Glutamatergic neuron (in vitro differentiated cells): ENCODE data around the gene HTR1A. TPM values are rescaled to one million over a fixed set of nuclear protein-coding genes. Genes with fewer than 3 reads are reported as not detected.

Experiments used
- DNase-seq: peaks from one replicate; pipeline ENCODE4 v3.0.0; 2022
- H3K27ac Mint-ChIP-seq: one replicate; pipeline ENCODE4 v1.8.0; 2020; ENCODE audit warnings: mild to moderate bottlenecking, mixed read lengths, inconsistent platforms; ENCODE audit not compliant: unreplicated experiment
- H3K27me3 Mint-ChIP-seq: one replicate; pipeline ENCODE4 v1.8.0; 2020; ENCODE audit warnings: mild to moderate bottlenecking, moderate library complexity, mixed read lengths, inconsistent platforms; ENCODE audit not compliant: unreplicated experiment
- H3K36me3 Mint-ChIP-seq: one replicate; pipeline ENCODE4 v1.8.0; 2020; ENCODE audit warnings: mild to moderate bottlenecking, mixed read lengths, inconsistent platforms; ENCODE audit not compliant: unreplicated experiment
- H3K4me1 Mint-ChIP-seq: one replicate; pipeline ENCODE4 v1.8.0; 2020; ENCODE audit warnings: mild to moderate bottlenecking, low read depth, mixed read lengths, inconsistent platforms; ENCODE audit not compliant: unreplicated experiment
- H3K4me3 Mint-ChIP-seq: one replicate; pipeline ENCODE4 v1.8.0; 2020; ENCODE audit warnings: mild to moderate bottlenecking, mixed read lengths, inconsistent platforms; ENCODE audit not compliant: unreplicated experiment
- H3K9me3 Mint-ChIP-seq: one replicate; pipeline ENCODE4 v1.8.0; 2020; ENCODE audit warnings: mild to moderate bottlenecking, moderate library complexity, mixed read lengths, inconsistent platforms; ENCODE audit not compliant: unreplicated experiment
- CTCF ChIP-seq: fragments of 200-600 bp; sonication (generic); IDR thresholded peaks from one replicate; pipeline ENCODE4 v1.5.0; 2021; ENCODE audit not compliant: partially characterized antibody, unreplicated experiment
- total RNA-seq: library from RNA; stranded (reverse); fragmentation: NEBNext Ultra II Directional; extraction: Animal tissue kit (Norgen Biotek cat#: 25700); gene quantifications from one replicate; pipeline ENCODE4 v1.2.1, GENCODE V29; 2021; ENCODE audit not compliant: unreplicated experiment

The HTR1A gene
- total RNA-seq, 1 donor from 2014 or later, result 1.2 TPM

- Mint-ChIP-seq H3K27me3 (peaks cover 17% of the 10 kb centered on the region), H3K4me1 (peaks cover 14% of the 10 kb centered on the region), H3K27ac (peak overlapping the region; percentile 16), H3K4me3 (peak overlapping the region; percentile 97), H3K9me3 (peaks cover 12% of the 10 kb centered on the region), H3K36me3 (no peaks in the 10 kb centered on the region)
- peak; percentile 21 for TF ChIP-seq CTCF
- DNase-seq, result peak; percentile 86
These were observed 2.9 kb downstream of the HTR1A start for GRCh38 chr5:63959177-63959982.

DNA sequence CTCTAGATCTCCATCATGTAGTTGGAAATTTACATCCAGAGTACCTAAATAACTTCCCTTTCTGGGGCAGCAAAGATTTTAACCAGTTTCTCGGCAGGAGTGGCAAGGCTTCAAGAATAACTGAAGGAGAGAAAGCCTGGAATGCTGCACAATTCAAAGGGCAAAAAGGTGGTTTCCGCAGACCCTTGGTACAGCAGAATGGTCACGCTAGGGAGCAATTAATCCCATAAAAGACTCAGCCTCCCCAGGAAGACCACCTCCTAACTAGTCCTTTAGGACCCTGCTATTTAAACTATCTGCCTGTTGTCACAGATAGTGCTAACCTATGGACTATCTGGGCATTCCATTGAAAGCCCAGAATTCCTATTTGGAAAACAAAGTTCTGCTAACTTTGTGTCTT lies 3.6 kb downstream of the HTR1A start:
- Mint-ChIP-seq H3K36me3 (no peaks in the 10 kb centered on the region), H3K4me3 (peak overlapping the region; percentile 97), H3K9me3 (peaks cover 12% of the 10 kb centered on the region), H3K4me1 (peaks cover 14% of the 10 kb centered on the region), H3K27ac (no peak overlapping the region), H3K27me3 (peaks cover 17% of the 10 kb centered on the region)
- DNase-seq, result no peak
- TF ChIP-seq CTCF, result no peak

DNA sequence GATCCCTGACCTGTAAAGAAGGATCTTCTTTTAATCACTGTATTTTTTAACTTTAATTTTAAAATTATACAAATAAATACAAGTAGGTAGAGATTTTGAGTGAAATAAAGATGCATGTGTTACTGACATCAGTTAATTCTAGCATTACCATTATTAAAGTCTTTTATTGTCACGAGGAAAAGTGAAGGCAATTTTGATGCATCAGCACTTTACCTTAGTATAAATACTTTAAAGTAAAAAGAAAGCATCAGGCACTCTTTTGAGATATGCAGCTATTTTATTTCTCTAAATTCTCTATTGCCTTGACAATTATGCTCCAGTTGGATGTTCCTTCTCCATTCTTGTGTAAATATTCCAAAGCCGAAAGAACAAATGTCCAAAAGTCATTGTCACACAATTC lies 4.6 kb downstream of the HTR1A start:
- no peak overlapping the region for H3K27ac Mint-ChIP-seq
- H3K27me3 Mint-ChIP-seq, result peaks cover 17% of the 10 kb centered on the region
- H3K4me1 Mint-ChIP-seq, result peaks cover 19% of the 10 kb centered on the region
- H3K9me3 Mint-ChIP-seq, result peaks cover 12% of the 10 kb centered on the region
- no peaks in the 10 kb centered on the region for H3K36me3 Mint-ChIP-seq
- H3K4me3 Mint-ChIP-seq, result no peak overlapping the region
- TF ChIP-seq CTCF, result no peak
- no peak for DNase-seq

- peaks cover 7% of the 10 kb centered on the region for H3K4me1 Mint-ChIP-seq
- peak overlapping the region; percentile 16 for H3K27ac Mint-ChIP-seq
- H3K4me3 Mint-ChIP-seq, result no peak overlapping the region
- no peak for TF ChIP-seq CTCF
- DNase-seq, result peak; percentile 28
- H3K9me3 Mint-ChIP-seq, result peaks cover 3% of the 10 kb centered on the region
- H3K36me3 Mint-ChIP-seq, result no peaks in the 10 kb centered on the region
- no peaks in the 10 kb centered on the region for H3K27me3 Mint-ChIP-seq
These were observed 9.0 kb downstream of the HTR1A start for GRCh38 chr5:63953217-63953616.

DNA sequence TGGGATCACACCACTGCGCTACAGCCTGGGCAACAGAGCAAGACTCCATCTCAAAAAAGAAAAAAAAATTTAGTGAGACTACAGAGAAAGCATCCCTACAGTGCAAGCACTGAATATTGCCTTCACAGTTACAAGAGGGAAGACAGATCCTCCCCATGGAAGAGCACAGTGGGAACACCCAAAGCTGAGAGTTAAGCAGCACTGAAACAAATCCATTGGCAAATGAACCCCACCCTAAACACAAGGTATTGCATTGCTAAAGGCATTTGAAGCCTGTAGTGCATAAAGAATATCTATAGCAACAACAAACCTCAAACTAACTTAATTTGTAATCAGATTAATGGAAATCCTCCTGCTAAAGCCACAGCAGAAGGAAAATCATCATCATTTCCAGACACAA lies 27.1 kb downstream of the HTR1A start:
- Mint-ChIP-seq H3K4me3 (no peak overlapping the region), H3K27ac (no peak overlapping the region), H3K36me3 (no peaks in the 10 kb centered on the region), H3K4me1 (peaks cover 26% of the 10 kb centered on the region), H3K9me3 (peaks cover 8% of the 10 kb centered on the region), H3K27me3 (peaks cover 2% of the 10 kb centered on the region)
- no peak for DNase-seq
- no peak for TF ChIP-seq CTCF
